ENCODE results near the gene PDHA2.
"Not testable (repeated sequence)": the region's sequence is repeated elsewhere in the genome, so short reads cannot be mapped to it uniquely, and the experiment has no call there.

PDHA2 gene

DNA sequence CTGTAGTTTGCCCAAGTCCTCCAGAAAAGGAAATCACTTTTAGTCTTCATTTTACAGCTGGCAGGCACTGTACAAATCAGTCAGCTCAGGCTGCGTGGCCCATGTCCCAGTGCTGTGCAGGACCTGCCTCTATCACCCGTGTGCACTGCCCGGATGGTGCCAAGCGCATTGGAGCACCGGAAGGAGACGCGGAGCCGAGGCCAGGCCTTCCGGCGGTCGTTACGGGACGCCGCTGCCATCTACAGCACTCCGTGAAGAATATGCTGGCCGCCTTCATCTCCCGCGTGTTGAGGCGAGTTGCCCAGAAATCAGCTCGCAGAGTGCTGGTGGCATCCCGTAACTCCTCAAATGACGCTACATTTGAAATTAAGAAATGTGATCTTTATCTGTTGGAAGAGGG lies at the start of gene PDHA2:
PDHA2 (plus strand) TSS at position 203 of the 400 bp plus-strand sequence; CDS start at position 261, 58 bp downstream.
- DNase-seq, result no peak

DNA sequence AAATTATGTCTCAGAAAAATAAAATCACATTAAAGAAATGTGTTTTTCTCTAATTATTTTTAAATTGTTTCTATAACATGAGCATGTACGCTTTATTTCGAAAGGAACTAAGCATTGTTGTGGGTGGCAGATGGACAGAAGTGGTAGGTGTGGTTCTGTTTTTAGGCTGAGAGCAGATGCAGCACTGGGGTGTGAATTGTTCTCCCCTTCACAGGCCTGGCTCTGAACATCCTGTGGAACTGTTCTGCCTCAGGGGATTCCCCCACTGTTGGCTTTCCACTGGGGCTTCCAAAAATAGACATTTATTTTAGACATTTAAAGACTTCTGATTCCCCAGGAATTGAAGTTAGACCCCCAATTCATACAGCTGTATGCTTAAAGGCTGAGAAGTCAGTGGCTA lies 41.9 kb upstream of the PDHA2 start:
- no peak for DNase-seq

DNA sequence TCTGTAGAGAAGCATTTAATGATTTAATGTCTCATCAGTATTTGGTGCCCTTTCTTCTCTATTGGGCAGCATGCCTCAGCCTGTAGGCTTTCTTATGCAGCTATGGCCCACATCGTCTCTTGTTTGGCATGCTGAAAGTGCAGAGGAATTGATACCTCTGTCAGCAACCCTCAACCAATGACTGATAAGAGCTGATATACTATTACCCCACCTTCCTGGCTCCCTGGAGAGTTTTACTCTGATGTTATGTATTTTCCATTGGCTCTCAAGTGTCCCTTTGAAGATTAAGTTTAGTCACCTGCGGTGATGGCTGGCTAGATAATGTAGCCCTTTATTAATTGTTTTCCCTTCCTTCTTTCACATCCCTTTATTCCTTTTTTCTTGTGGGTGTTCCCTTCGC lies 41.2 kb upstream of the PDHA2 start:
- DNase-seq, result no peak

DNA sequence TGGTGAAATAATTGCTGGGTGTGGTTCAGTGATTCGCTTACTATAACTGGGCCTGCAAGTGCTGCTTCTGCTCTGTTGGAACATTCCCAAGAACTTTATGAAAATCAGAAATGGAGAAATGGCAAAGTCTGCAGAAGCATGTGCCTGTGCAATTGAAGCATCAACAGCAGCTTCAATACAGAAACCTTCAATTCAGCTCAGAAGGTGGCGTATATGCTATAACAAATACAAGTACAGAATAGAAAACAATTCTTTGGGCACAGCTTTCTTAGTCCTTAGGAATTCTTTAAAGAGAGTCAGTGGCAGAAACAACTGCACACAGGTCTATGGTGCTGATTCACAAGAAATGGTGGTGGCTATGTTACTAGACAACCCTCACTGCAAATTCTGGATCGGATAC lies 18.0 kb upstream of the PDHA2 start:
- DNase-seq, result no peak

DNA sequence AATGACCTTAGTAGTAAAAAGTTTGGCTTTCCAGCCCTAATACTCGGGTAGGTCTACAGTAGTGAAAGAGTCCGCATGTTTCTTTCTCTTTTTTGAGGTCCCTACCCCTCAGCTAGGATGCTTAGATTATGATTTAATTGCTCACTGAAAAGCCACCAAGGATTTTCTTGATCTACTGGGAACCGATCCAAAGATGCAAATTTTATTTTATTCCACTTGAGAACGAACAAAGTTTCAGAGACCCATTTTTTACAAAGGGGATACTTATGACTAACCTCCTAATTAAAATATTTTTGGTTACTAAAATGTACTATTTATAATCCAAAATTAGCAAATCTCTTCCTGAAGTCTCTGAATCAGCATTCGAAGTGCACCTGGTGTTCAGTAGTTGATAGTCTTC lies 14.3 kb upstream of the PDHA2 start:
- no peak for DNase-seq

DNA sequence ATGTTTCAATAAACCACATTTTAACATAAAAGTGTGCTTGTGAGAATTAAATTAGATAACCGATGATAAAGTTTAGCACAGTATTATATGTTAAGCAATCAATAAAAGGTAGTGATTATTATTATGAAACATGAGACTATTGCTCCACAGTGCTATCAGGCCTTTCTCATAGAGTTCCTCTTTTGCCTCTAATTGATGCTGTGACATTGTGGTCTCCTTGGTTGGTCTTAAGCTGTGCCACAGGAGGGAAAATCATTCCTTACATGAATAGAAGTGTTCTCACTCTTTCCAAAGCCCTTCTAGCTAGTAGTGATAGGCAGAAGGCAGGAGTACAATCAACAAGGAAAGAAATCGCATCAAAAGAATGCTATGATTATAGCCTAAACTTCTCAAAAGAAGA lies 9.2 kb upstream of the PDHA2 start:
- DNase-seq, result no peak

DNA sequence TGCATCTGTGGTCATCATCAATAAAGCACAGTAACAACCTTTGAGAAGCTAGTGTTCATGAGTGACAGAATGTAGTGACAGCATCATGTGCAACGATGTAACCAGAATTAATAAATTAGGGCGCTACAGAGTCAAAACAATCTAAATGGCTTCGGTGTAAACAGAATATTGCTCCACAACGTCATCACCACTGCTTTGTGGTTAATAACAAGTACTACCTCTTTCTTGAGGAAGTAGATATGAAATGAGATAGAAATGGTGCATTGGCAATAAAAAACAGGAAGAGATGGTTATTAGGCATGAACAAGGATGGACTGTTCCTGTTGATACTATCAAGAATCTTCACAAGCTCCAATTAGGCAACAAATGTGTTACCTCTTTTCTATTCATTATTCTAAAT lies 8.7 kb upstream of the PDHA2 start:
- DNase-seq, result no peak

DNA sequence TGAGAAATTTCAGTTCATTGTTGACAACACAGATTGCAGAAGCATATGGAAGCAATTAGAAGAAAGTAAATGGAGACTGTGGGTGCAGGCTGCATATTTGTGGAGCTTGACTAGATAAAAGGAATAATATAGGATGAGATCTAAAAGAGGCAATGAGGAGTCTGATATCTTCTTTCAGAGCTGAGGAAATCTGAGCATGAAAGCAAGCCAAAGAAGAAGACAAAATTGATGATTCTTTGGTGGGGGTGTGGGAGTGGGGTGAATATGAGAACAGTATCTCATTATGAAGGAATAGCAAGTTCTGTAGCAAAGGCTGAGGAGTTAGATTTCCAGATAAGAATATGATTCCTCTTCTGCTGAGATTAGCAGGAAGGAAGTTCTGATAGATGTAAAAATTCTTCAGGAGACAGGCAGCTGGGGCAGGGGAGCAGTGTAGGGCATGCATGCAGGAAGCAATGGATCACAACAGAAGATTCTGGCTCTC lies 6.1 kb upstream of the PDHA2 start:
- no peak for DNase-seq

DNA sequence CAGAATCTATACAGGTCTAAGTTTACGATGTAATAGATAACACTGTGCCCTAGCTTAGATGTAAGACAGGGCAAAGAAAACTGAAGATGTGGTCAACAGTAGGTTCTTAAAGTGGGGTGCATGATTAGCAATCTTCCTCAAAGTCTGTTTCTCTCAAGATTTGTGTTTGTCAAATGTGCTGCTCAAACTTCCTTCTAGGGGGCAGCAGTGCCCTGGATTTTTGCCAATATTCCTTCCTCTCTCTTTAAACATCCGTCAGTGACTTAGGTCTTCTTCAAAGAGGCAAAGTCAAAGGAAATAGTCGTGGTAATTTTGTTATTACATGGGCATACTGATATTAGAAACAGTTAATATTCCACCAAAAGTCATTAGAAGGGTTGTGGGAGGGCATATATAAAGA lies 4.2 kb upstream of the PDHA2 start:
- no peak for DNase-seq

DNA sequence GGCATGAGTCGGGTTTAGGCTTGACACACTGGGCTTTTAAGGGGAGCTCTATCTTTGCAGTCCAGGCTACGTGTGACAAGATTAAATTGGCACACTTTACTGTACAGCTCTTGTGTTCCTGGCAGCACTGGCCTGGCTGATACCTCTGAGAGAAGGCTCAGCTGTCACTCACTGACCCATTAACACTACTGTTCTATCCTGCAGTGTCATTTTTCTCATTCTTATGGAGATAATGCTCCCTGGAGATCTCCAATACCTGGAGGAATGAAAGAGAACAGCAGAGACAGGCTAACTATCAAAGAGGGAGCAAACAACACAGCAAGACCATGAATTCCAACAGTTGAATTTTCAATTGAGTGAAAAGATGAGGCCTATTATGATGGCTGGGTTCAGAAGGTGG lies 1.7 kb upstream of the PDHA2 start:
- no peak for DNase-seq

DNA sequence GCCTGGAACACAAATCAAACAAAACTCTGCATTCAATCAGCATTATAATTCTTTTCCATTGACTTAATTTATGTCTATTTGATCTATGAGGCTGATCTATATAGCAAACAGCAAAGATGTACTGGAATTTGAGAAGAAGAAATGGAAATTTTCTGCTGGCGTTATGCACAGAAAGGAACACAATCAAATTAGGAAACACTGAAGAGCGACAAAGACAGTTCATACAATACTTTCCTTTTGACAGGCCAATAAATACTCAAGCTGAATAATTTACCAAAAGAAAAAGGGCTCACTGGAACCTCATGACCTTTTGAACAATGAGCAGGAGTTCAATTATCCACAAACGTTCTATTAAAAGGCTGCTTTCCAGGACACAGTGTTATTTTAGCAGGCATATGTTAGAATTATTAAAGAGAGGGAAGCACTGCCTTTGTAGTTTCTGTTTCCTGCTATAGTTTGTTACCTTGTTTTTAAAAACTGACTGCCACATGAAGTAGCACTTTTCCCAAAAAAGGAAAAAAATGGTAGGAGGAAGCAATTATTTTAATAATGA lies 8.1 kb downstream of the PDHA2 start:
- no peak for DNase-seq

DNA sequence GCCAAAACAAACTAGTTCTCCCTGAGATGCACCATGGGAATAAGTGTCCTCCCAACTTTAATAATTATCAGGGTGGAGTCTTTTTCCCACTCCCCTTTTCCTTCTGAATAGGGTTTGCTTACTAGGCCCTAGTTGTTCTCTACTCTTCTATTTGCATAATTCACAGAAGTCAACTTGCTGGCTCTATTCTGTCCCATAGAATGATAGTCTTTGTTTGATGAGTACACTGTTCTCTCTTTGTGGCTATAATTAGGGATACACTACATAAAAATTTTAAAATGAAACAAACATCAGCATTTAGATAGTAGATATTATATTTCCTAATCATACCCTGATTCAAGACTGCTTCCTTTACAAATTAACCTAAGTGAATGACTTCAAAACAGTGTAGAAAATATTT lies 10.3 kb downstream of the PDHA2 start:
- no peak for DNase-seq

DNA sequence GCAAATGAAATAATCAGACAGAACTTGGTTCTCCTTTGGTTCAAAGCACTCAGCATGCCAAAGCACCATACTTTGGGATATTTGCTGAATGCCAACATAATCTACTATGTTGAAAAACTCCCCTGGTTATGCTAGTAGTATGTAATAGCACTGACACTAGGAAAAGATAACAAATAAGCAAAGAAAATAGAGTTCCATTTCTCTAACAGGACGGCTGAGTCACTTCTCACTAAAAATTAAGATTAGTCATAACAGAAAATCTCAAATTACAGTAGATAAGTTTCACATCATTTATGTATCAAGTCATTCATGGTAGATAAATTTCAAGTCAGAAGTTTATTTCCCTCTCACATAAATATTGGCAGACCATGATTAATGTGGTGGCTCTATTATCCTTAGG lies 17.9 kb downstream of the PDHA2 start:
- no peak for DNase-seq

DNA sequence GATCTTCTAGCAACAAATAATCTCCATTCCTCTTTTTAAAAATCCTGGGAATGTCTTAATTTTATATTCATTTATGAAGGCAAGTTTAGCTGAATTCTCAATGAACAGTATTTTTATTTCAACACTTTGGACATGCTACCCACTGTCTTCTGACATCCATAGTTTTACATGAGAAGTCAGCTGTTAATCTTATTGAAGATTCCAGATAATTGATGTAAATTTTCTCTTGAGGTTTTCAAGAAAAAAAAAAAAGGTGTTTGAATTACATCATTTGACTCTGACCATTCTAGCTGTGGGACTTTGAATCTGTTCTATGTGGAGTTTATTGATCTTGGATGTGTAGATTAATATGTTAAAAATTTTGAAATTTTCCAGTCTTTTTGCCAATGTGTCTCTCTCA lies 28.0 kb downstream of the PDHA2 start:
- DNase-seq, result no peak

DNA sequence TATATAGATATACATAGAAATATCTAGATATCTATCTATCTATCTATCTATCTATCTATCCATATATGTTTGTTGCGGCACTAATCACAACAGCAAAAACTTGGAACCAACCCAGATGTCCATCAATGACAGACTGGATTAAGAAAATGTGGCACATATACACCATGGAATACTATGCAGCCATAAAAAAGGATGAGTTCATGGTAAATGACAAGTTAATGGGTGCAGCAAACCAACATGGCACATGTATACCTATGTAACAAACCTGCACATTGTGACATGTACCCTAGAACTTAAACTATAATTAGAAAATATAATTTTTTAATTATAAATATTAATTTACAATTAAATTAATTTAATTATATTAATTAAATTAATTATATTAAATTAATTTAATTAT lies 29.5 kb downstream of the PDHA2 start:
- not testable (repeated sequence) for DNase-seq

DNA sequence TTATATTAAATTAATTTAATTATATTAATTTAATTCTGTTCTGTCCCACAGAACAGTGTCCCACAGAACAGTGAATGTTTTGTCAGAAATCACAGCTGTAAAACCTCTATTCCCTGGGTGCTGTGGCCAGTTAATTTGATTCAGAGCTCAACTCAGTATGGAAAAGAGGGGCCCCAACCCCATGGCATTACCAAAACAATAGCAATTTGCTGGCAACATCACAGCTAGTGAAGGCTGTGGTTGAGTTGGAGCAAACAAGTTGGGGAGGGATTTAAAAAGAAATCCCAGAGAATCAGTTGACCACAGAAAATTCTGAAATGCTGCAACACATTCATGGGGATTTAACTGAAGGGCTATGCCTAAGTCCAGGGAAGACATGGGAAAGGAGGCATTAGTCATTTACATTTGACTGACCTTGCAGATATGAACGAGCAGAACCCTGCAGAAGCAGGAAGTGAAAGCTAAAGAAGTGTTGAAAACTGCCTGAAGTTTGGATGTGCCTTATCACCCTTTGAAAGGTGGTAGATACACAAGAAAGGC lies 30.1 kb downstream of the PDHA2 start:
- no peak for DNase-seq

DNA sequence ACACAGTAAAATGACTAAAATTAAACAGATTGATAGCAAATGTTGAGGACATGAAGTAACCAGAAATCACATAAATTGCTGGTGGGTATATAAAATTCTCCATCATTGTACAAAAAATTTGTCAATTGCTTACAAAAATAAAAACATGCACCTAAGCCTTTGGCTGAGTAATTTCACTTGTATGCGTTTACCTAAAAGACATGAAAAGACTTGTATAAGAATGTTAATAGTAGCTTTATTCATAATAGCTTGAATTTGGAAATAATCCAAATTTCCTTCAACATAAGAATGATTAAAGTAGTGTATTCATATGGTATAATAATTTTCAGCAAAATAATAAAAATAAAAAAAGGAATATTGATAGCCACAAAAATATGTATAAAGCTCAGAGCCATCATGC lies 37.7 kb downstream of the PDHA2 start:
- DNase-seq, result no peak

DNA sequence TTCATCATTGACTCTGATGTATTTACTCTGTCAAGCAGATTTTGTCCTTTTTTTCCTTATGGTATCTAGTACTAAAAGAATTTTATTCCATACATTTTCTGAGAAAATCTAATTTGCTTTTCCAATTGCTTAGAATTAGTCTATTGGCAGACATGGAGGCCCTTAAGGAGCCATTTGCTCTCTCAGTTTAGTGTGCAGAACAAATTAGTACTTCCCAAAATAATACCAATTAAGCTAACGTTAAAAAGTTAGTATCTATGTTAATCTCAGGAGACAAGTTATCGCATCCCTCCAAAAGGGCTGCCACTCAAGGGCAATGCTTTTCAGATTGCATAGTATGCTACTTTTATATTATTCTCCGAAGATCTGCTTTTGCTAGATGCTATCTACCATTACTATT lies 47.7 kb downstream of the PDHA2 start:
- no peak for DNase-seq

DNA sequence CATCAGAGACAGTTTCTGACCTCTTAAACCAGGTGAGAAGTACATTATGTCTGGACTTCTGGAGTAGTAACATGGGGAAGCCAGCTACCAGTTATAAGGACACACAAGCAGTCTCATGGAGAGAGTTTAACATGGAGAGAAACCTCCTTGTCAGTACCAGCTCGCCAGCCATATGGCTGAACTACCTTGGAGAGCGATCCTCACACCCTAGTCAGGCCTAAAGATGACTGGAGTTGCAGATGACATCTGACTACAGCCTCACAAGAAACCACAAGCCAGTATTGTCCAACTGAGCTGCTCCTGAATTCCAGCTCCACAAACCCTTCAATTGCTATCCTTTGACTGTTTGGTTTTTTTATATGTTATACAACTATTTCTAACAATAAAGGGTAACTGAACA lies 49.8 kb downstream of the PDHA2 start:
- DNase-seq, result no peak
